Calu3 (cell line): Measurements from ENCODE around the gene MRPL18. TPM values are rescaled to one million over a fixed set of nuclear protein-coding genes. Genes with fewer than 3 reads are reported as not detected.

Experiments used
- BruUV-seq: library from RNA; stranded (reverse); fragments of 400-500 nt; replicated peaks from 2 replicates; lab custom pipeline; 2021; lab: Mats Ljungman, UMichigan
- CTCF ChIA-PET: fragments of 300-600 bp; sonication (Branson Sonifier 250); formaldehyde crosslinking; loops from one replicate; lab custom pipeline; 2022; ENCODE audit warnings: antibody characterized with exemption; lab: Charles Lee
- DNase-seq: peaks from one replicate; pipeline ENCODE4 v3.0.0; 2022
- H3K27ac Mint-ChIP-seq: one replicate; pipeline ENCODE4 v1.8.0; 2022; ENCODE audit warnings: mixed read lengths; ENCODE audit not compliant: unreplicated experiment
- H3K27me3 Mint-ChIP-seq: one replicate; pipeline ENCODE4 v1.8.0; 2022; ENCODE audit warnings: mixed read lengths; ENCODE audit not compliant: unreplicated experiment
- H3K36me3 Mint-ChIP-seq: one replicate; pipeline ENCODE4 v1.8.0; 2022; ENCODE audit warnings: mild to moderate bottlenecking, moderate library complexity, mixed read lengths; ENCODE audit not compliant: insufficient read depth, unreplicated experiment
- H3K4me1 Mint-ChIP-seq: one replicate; pipeline ENCODE4 v1.8.0; 2022; ENCODE audit warnings: mild to moderate bottlenecking, low read depth, mixed read lengths; ENCODE audit not compliant: unreplicated experiment
- H3K4me3 Mint-ChIP-seq: one replicate; pipeline ENCODE4 v1.8.0; 2022; ENCODE audit warnings: mild to moderate bottlenecking, low read depth, moderate library complexity, mixed read lengths; ENCODE audit not compliant: unreplicated experiment
- H3K9me3 Mint-ChIP-seq: one replicate; pipeline ENCODE4 v1.8.0; 2022; ENCODE audit warnings: low read depth, mixed read lengths; ENCODE audit not compliant: unreplicated experiment
- CTCF ChIP-seq: fragments of 200-600 bp; IDR thresholded peaks from one replicate; pipeline ENCODE4 v1.8.0; 2022; ENCODE audit warnings: antibody characterized with exemption; ENCODE audit not compliant: unreplicated experiment
- intact Hi-C: fragments of 100-400 bp; cut with micrococcal nuclease; formaldehyde crosslinking; loops from one replicate; pipeline ENCODE4 v1.10.0; 2022; ENCODE audit not compliant: unreplicated experiment
- total RNA-seq: library from RNA; stranded (reverse); gene quantifications from 2 replicates; pipeline ENCODE4 v1.2.3, GENCODE V29; 2022

Gene MRPL18
- total RNA-seq, 1 experiment from 2014 or later, result 86.6 TPM

DNA sequence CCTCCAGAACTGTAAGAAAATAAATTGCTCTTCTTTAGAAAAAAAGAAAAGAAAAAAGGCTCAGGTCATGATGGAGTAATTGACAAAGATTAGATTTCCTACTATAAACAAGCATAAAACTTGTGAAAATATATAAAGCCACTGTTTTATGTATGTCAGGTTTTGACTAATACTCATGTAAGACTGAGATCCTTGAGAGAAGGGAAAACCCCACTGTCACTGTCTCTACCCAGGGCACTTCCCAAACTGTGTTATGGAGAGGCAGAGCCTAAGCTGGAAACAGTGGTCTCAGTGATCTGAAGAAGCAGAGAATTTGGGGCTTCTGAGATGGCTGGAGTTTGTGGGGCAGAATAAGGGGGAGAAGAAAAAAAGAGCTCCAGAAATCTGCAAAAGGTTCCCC lies 20.8 kb upstream of the MRPL18 start:
- H3K27me3 Mint-ChIP-seq, result no peaks in the 10 kb centered on the region
- BruUV-seq, result no TSS peak
- no peak overlapping the region for H3K4me3 Mint-ChIP-seq
- H3K9me3 Mint-ChIP-seq, result peaks cover 6% of the 10 kb centered on the region
- intact Hi-C loops, result no loop called here
- no peak for TF ChIP-seq CTCF
- peak overlapping the region; percentile 42 for H3K27ac Mint-ChIP-seq
- no peaks in the 10 kb centered on the region for H3K4me1 Mint-ChIP-seq
- peaks cover 65% of the 10 kb centered on the region for H3K36me3 Mint-ChIP-seq
- CTCF ChIA-PET, result no interaction called here
- no peak for DNase-seq

DNA sequence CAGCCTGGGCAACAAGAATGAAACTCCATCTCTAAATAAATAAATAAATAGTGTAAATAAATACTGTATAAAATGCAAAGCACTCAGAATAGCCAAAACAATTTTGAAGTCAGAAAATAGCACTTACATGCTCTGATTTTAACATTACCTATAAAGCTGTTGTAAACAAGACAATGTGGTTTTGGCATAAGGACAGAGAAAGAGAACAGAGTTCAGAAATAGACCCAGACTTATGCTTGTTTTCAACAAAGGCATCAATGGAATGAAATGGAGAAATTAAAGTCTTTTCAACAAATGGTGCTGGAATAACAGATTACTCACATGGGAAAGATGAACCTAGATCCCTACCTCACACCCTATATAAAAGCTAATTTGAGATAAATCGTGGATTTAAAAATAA lies 18.1 kb upstream of the MRPL18 start:
- CTCF ChIA-PET, result no interaction called here
- Mint-ChIP-seq H3K4me3 (no peak overlapping the region), H3K36me3 (peaks cover 63% of the 10 kb centered on the region), H3K27ac (no peak overlapping the region), H3K9me3 (peaks cover 6% of the 10 kb centered on the region), H3K4me1 (no peaks in the 10 kb centered on the region), H3K27me3 (no peaks in the 10 kb centered on the region)
- DNase-seq, result no peak
- intact Hi-C loops, result no loop called here
- TF ChIP-seq CTCF, result no peak
- BruUV-seq, result no TSS peak

DNA sequence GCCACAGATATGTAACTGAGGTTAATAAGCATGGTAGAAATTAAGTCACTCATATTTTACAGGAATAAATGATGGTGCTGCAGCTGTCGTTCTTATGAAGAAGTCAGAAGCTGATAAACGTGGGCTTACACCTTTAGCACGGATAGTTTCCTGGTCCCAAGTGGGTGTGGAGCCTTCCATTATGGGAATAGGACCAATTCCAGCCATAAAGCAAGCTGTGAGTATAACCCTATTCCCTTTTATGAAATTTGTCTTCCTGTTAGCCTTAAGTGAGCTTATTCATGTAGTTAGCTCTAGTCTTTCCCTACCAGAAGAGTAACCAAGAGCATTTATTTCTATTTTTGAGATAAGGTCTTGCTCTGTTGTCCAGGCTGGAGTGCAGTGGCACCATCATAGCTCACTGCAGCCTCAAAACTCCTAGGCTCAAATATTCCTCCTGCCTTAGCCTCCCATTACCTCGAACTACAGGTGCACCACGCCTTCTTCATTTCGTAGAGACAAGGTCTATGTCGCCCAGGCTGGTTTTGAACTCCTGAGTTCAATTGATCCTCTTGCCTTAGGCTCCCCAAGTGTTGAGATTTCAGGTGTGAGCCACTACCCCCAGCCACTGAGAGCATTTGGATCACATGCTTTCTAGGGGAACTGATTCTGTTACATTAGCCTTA lies 12.9 kb upstream of the MRPL18 start:
- H3K4me1 Mint-ChIP-seq, result peaks cover 20% of the 10 kb centered on the region

GRCh38 chr6:159778131-159778530 lies 12.1 kb upstream of the MRPL18 start:
- intact Hi-C loops, result no loop called here
- DNase-seq, result no peak
- no TSS peak for BruUV-seq
- H3K4me3 Mint-ChIP-seq, result no peak overlapping the region
- CTCF ChIA-PET, result no interaction called here
- H3K27me3 Mint-ChIP-seq, result no peaks in the 10 kb centered on the region
- TF ChIP-seq CTCF, result no peak
- H3K4me1 Mint-ChIP-seq, result peaks cover 27% of the 10 kb centered on the region
- peak overlapping the region; percentile 57 for H3K27ac Mint-ChIP-seq
- peaks cover 77% of the 10 kb centered on the region for H3K36me3 Mint-ChIP-seq
- no peaks in the 10 kb centered on the region for H3K9me3 Mint-ChIP-seq

More for the DNA sequence above, 12.9 kb upstream of the MRPL18 start:
- Mint-ChIP-seq H3K27ac (no peak overlapping the region), H3K27me3 (no peaks in the 10 kb centered on the region), H3K9me3 (no peaks in the 10 kb centered on the region), H3K36me3 (peaks cover 73% of the 10 kb centered on the region), H3K4me3 (no peak overlapping the region)
- intact Hi-C loops, result no loop called here
- TF ChIP-seq CTCF, result no peak
- CTCF ChIA-PET, result interaction anchor here (1.0 to 1.2 kb wide), 2 partner anchors 13 to 75 kb away, joined by 3 read pairs; partner anchors contain the start of genes MRPL18 and TCP1
- no TSS peak for BruUV-seq
- DNase-seq, result no peak
